Ectodermal cell (in vitro differentiated cells): ENCODE results near the gene SCO1.

Experiments
- H3K27ac ChIP-seq: 2 replicates; pipeline ENCODE4 v1.7.0; 2013; ENCODE audit warnings: mild to moderate bottlenecking, low read depth, low read length; ENCODE audit not compliant: insufficient read depth, poor library complexity, severe bottlenecking
- H3K27me3 ChIP-seq: 2 replicates; pipeline ENCODE4 v1.7.0; 2013; ENCODE audit warnings: mild to moderate bottlenecking, low read length; ENCODE audit not compliant: insufficient read depth, control insufficient read depth, poor library complexity, severe bottlenecking
- H3K36me3 ChIP-seq: one replicate; pipeline ENCODE4 v1.7.0; 2013; ENCODE audit warnings: low read length; ENCODE audit not compliant: control insufficient read depth, insufficient read depth
- H3K4me1 ChIP-seq: one replicate; pipeline ENCODE4 v1.7.0; 2013; ENCODE audit warnings: low read length; ENCODE audit not compliant: control insufficient read depth, insufficient read depth
- H3K4me3 ChIP-seq: 2 replicates; pipeline ENCODE4 v1.7.0; 2013; ENCODE audit warnings: low read depth, low read length, control low read depth; ENCODE audit not compliant: insufficient read depth
- H3K9me3 ChIP-seq: 2 replicates; pipeline ENCODE4 v1.7.0; 2013; ENCODE audit warnings: mild to moderate bottlenecking, low read length, moderate library complexity; ENCODE audit not compliant: control insufficient read depth
- WGBS, 2 experiments: methylation state at CpG; one replicate each; pipeline ENCODE4 v1.1.7; 2013; ENCODE audit warnings: missing lambda C conversion rate in 2 of 2; 5-methylcytosine and 5-hydroxymethylcytosine counted together

SCO1 gene

DNA sequence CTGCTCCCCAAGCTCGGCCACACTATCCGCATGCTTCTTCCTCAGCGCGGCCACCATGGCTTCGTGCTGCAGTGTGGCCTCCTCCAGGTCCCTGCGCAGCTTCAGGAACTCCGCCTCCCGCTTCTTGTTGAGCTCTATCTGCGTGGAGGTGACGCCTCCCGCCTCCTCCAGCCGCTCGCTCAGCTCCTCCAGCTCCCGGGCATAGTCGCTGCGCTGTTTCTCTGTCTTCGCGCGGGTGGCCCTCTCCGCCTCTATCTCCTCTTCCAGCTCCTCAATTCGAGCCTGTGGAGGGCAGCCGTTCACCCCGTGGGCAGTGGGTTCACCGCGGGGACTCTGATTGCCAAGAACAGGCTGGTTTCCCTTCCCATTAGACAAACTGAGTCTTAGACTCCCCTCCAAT, 59.2 kb downstream of the SCO1 start:
- no peaks in the 10 kb centered on the region for H3K9me3 ChIP-seq
- H3K4me1 ChIP-seq: no peaks in the 10 kb centered on the region
- no peak overlapping the region for H3K27ac ChIP-seq
- WGBS, 2 experiments: 91 to 92% methylated on average over 25 of the region's 25 CpGs
- no peaks in the 10 kb centered on the region for H3K27me3 ChIP-seq
- no peaks in the 10 kb centered on the region for H3K36me3 ChIP-seq
- no peak overlapping the region for H3K4me3 ChIP-seq

DNA sequence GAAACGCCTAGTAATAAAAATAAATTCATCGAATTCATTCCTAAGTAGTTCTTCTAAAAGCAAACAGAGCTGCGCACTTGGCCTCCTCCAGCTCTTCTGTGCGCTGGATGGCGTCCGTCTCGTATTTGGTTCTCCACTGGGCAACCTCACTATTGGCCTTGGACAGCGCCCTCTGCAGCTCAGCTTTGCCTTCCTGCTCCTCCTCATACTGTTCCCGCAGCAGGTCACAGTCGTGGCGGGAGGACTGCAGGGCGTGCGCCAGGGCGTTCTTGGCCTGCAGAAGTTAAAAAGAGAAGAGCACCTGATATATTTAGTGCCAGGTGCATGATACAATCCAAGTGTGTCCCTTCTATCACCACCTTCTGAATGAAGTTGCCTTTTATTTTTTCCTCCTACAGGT, 62.0 kb downstream of the SCO1 start:
- Histone ChIP-seq H3K27ac (no peak overlapping the region), H3K4me1 (no peaks in the 10 kb centered on the region), H3K36me3 (no peaks in the 10 kb centered on the region), H3K9me3 (no peaks in the 10 kb centered on the region), H3K4me3 (no peak overlapping the region), H3K27me3 (no peaks in the 10 kb centered on the region)
- 89% methylated on average over 14 of the region's 14 CpGs for WGBS, 2 experiments

DNA sequence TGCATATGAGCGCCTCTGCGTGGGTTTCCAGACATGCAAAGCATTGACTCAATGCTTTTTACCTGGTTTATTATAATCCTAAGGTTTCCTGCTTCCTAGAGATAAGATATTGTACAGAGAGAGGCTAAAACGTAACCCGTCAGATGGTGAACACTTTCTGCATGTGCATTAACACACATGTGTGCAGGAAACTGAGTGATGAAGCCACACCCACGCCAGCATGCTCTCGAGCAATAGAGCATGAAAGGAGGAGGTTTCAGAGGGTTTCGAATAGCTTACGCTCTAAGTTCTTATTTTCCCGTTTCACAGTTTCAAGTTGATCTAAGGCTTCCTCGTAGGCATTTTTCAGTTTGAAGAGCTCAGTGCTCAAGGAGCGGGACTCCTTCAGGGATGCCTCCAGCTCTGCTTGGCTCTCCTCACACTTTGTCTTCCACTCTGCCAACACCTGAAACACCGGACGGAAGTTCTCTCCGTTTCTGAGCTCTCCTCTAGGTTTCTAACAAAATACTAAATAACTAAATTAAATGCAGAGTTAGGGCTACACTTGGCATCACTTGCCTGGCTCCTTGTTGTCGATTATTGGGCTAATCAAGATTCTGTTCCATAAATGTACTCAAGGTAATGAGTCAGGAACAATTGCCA, 63.5 kb downstream of the SCO1 start:
- H3K9me3 ChIP-seq: no peaks in the 10 kb centered on the region
- H3K27ac ChIP-seq: no peak overlapping the region
- no peaks in the 10 kb centered on the region for H3K4me1 ChIP-seq
- no peak overlapping the region for H3K4me3 ChIP-seq
- 93 to 94% methylated on average over 15 of the region's 15 CpGs for WGBS, 2 experiments
- no peaks in the 10 kb centered on the region for H3K36me3 ChIP-seq
- no peaks in the 10 kb centered on the region for H3K27me3 ChIP-seq

DNA sequence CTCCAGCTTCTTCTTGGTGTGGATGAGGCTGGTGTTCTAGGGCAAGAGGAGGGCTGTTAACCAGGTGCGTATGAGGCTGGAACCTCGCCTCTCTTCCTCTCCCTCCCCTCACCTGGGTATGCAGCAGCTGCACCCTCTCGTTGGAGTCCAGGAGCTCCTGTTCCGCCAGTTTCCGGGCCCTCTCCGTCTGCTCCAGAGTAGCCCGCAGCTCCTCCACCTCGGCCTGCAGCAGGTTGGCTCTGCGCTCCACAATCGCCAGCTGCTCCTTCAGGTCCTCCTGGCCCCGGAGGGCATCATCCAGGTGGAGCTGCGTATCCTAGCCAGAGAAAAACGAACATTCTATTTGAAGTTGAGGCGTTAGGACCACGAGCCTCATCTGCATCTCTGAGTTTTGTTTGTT, 65.6 kb downstream of the SCO1 start:
- H3K4me3 ChIP-seq: no peak overlapping the region
- H3K4me1 ChIP-seq: no peaks in the 10 kb centered on the region
- WGBS, 2 experiments: 94% methylated on average over 14 of the region's 15 CpGs
- no peaks in the 10 kb centered on the region for H3K9me3 ChIP-seq
- H3K36me3 ChIP-seq: no peaks in the 10 kb centered on the region
- no peaks in the 10 kb centered on the region for H3K27me3 ChIP-seq
- no peak overlapping the region for H3K27ac ChIP-seq

DNA sequence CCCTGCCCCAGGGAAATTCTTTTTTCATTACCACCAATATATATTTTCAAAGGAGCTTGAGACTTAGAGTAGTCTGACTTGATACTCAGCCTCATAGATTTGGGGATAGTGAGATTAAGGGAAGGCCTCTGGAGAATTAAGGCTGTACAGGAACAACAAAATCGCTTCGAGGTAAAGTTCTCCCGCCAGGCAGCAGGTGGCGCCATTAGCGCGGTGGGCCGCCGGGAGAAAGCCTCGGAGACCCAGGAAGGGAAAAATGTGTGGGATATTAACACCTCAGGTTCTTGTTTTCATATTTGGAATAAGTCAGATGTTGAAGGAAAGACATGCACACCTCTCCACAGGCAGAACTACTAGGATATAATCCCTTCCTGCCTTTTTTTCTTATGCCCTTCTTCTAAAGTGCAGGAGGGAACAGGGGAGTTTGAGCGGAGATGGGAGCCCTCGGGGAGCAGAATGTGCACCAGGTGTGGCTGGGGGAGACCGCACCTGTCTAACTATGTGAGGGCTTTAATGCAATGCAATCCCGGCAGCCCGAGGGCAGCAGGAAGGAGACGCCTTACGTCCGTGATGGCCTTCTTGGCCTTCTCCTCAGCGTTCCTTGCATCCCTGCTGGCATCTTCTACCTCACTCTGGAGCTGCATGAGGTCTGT, 66.2 kb downstream of the SCO1 start:
- no peak overlapping the region for H3K4me3 ChIP-seq
- H3K9me3 ChIP-seq: no peaks in the 10 kb centered on the region
- 53 to 55% methylated on average over 18 of the region's 18 CpGs for WGBS, 2 experiments
- no peaks in the 10 kb centered on the region for H3K36me3 ChIP-seq
- H3K27me3 ChIP-seq: no peaks in the 10 kb centered on the region
- H3K27ac ChIP-seq: no peak overlapping the region
- H3K4me1 ChIP-seq: no peaks in the 10 kb centered on the region

DNA sequence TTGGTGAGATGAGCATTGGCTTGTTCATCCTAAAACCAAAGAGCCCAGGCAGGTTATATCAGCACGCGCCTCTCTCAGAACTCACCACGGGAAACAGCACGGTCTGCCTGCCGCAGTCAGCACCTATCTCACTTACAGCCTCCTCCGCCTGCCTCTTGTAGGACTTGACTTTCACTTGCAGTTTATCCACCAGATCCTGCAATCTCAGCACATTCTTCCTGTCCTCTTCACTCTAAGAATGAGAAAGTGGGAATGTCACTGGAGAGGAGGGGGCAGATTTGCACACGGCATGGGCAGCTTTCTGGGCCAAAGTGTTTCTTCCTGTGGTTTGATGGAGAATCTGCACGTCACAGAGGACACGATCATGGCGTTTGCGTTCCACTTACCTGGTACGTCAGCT, 67.6 kb downstream of the SCO1 start:
- no peak overlapping the region for H3K4me3 ChIP-seq
- no peaks in the 10 kb centered on the region for H3K36me3 ChIP-seq
- H3K27ac ChIP-seq: no peak overlapping the region
- H3K27me3 ChIP-seq: no peaks in the 10 kb centered on the region
- 94 to 96% methylated on average over 12 of the region's 12 CpGs for WGBS, 2 experiments
- no peaks in the 10 kb centered on the region for H3K4me1 ChIP-seq
- H3K9me3 ChIP-seq: no peaks in the 10 kb centered on the region

DNA sequence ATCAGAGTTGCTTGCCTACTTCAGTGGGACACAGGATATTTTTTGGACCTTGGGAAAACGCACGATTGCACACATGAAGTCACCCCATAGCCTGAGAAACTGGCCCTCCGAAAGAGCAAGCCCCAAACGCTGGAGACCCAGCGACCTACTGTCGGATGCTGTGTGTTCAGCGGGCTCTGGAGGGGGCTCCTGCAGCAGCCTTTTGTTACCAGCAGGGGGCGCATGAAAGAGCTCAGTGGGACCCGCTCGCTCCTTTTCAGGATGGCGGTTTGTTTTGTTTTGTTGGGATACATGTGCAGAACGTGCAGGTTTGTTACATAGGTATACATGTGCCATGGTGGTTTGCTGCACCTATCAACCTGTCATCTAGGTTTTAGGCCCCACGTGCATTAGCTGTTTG, 68.6 kb downstream of the SCO1 start:
- 79% methylated on average over 13 of the region's 13 CpGs for WGBS, 2 experiments
- Histone ChIP-seq H3K4me1 (no peaks in the 10 kb centered on the region), H3K4me3 (no peak overlapping the region), H3K36me3 (no peaks in the 10 kb centered on the region), H3K9me3 (no peaks in the 10 kb centered on the region), H3K27ac (no peak overlapping the region), H3K27me3 (no peaks in the 10 kb centered on the region)

DNA sequence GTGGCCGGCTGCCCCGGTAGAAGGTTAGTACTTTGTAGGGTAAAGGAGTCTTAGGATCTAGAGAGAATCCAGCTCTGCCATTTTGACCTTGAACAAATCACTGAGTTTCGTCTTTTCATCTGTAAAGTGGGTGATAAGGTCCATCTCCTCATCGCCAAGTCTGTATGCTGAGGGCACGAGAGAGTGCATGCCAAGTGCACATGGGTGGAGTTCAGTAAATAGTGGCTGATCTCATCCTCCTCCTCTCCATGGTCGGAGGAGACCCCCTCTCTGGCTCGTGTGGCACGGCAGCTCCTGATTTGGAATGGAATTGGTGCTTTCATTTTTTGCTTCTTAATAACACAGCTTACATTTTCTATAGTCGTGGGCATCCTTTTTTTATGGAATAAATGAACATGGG, 70.9 kb downstream of the SCO1 start:
- Histone ChIP-seq H3K27me3 (no peaks in the 10 kb centered on the region), H3K4me3 (no peak overlapping the region), H3K36me3 (no peaks in the 10 kb centered on the region), H3K27ac (no peak overlapping the region), H3K9me3 (no peaks in the 10 kb centered on the region), H3K4me1 (no peaks in the 10 kb centered on the region)
- WGBS, 2 experiments: 94 to 95% methylated on average over 6 to 9 of the region's 9 CpGs

DNA sequence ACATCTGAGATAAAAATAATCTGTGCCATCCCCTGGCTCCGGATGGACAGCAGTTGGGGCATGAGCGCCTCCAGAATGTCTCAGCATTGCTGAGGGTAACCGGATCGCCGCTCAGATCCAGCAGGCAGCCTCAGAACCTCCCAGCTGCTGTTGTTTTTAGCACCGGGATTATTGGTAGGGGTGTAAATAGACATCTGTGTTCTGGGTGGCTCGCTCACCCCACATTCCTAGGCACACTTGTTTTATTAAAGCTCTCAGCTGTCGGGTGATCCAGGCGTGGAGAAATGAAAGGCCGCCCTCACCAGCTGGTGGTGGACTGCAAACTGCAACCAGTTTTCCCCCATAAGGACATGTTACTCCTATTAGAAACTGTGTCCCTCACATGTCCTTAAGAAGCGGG, 72.4 kb downstream of the SCO1 start:
- whole genome bisulfite sequencing, 2 experiments: 94 to 96% methylated on average over 11 of the region's 11 CpGs
- H3K9me3 ChIP-seq: no peaks in the 10 kb centered on the region
- H3K4me1 ChIP-seq: no peaks in the 10 kb centered on the region
- H3K27ac ChIP-seq: no peak overlapping the region
- no peaks in the 10 kb centered on the region for H3K36me3 ChIP-seq
- no peak overlapping the region for H3K4me3 ChIP-seq
- H3K27me3 ChIP-seq: no peaks in the 10 kb centered on the region

DNA sequence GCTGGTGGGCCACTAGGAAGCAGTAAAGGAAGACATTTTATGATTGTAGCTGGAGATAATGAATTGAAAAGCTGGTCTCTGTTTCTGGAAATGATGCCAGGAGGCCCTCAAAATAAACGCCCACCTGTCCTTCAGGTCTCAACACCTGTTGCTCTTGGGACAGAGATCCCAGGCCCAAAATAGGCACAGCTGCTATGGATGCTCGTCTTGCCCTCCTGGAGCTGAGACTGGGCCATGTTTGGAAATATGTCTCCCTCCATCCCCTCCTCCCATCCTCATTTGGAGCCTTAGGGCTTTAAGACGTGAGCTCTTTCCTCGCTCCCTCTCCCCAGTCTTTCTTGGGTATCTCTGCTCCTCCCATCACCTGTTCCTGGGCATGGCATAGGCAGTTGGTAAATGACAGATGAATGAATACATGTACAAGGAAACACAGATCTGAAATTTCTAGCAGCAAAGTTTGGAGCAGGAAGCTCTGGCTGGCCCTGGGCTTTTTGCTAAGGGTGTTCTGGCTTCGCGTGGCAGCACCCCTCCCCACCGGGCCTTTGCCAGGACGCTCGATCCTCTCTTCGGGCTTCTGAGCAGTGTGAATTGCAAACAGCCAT, 73.5 kb downstream of the SCO1 start:
- Histone ChIP-seq H3K36me3 (no peaks in the 10 kb centered on the region), H3K27ac (no peak overlapping the region), H3K4me1 (no peaks in the 10 kb centered on the region), H3K27me3 (no peaks in the 10 kb centered on the region), H3K9me3 (no peaks in the 10 kb centered on the region), H3K4me3 (no peak overlapping the region)
- 87 to 89% methylated on average over 10 of the region's 10 CpGs for WGBS, 2 experiments
